Skeletal muscle tissue (tissue), 4 donors: ENCODE measurements around the gene OR4D1. TPM values are rescaled to one million over a fixed set of nuclear protein-coding genes. Genes with fewer than 3 reads are reported as not detected.

ENCODE experiments used
- H3K27ac ChIP-seq: one replicate; pipeline ENCODE4 v1.7.0; 2013; ENCODE audit warnings: mild to moderate bottlenecking, low read depth, low read length, inconsistent platforms
- H3K27me3 ChIP-seq, 3 donors: one replicate each; pipeline ENCODE4 v1.7.0; 2013; ENCODE audit warnings: low read length in 3 of 3; ENCODE audit not compliant: control insufficient read depth in 3 of 3, insufficient read depth in 3 of 3
- H3K36me3 ChIP-seq, 3 donors: one replicate each; pipeline ENCODE4 v1.7.0; 2013; ENCODE audit warnings: low read length in 3 of 3; ENCODE audit not compliant: control insufficient read depth in 3 of 3, insufficient read depth in 3 of 3
- H3K4me1 ChIP-seq, 3 donors: one replicate each; pipeline ENCODE4 v1.7.0; 2013; ENCODE audit warnings: low read length in 3 of 3, mild to moderate bottlenecking in 3 of 3; ENCODE audit not compliant: control insufficient read depth in 3 of 3, insufficient read depth in 3 of 3
- H3K4me3 ChIP-seq, 3 donors: one replicate each; pipeline ENCODE4 v1.7.0; 2013; ENCODE audit warnings: low read length in 3 of 3
- H3K9ac ChIP-seq, 3 donors: one replicate each; pipeline ENCODE4 v1.7.0; 2013; ENCODE audit warnings: low read length in 3 of 3, mild to moderate bottlenecking in 3 of 3, moderate library complexity in 2 of 3, low read depth in 1 of 3
- H3K9me3 ChIP-seq, 3 donors: one replicate each; pipeline ENCODE4 v1.7.0; 2013; ENCODE audit warnings: low read length in 3 of 3; ENCODE audit not compliant: control insufficient read depth in 3 of 3
- total RNA-seq: library from RNA; depleted of rRNA; stranded (reverse); fragments of >200 nt; gene quantifications from one replicate; pipeline ENCODE4 v1.2.3, GENCODE V29; 2014
- donor health status: Osteomylitis.

Gene OR4D1
- total RNA-seq, 1 donor from 2014 or later = not detected

DNA sequence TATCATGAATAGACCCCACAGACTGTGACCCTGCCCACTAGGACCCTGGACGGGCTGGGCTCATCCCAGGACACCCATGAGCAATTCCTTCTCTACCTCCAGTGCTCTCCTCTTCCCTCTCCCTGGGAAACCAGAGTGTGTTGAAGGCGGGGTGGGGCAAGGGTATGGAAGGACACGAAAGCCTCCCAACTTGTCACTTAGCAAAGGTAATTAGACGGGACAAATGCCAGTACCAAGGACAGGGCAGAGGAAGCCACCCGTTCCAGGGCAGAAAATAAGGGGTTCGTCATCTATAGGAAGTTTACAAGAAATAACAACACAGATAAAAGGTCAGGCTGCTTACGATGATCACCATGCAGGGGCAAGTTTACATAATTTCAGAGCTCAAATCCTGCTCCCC is 39.5 kb downstream of the OR4D1 start:
- Histone ChIP-seq H3K4me1 (peaks cover 0 to 8% (median 3%) of the 10 kb centered on the region in 3 donors), H3K27ac (no peak overlapping the region), H3K36me3 (no peaks in the 10 kb centered on the region), H3K9ac (no peak overlapping the region), H3K4me3 (no peak overlapping the region), H3K9me3 (no peaks in the 10 kb centered on the region), H3K27me3 (peaks cover 20 to 35% (median 25%) of the 10 kb centered on the region in 3 donors)

- Histone ChIP-seq H3K27ac (no peak overlapping the region), H3K9me3 (no peaks in the 10 kb centered on the region), H3K4me3 (no peak overlapping the region), H3K36me3 (no peaks in the 10 kb centered on the region), H3K4me1 (peaks cover 0 to 8% (median 3%) of the 10 kb centered on the region in 3 donors), H3K27me3 (peaks cover 24 to 44% (median 25%) of the 10 kb centered on the region in 3 donors), H3K9ac (no peak overlapping the region)
Observed at GRCh38 chr17:58189436-58190146, 41.4 kb downstream of the OR4D1 start.

DNA sequence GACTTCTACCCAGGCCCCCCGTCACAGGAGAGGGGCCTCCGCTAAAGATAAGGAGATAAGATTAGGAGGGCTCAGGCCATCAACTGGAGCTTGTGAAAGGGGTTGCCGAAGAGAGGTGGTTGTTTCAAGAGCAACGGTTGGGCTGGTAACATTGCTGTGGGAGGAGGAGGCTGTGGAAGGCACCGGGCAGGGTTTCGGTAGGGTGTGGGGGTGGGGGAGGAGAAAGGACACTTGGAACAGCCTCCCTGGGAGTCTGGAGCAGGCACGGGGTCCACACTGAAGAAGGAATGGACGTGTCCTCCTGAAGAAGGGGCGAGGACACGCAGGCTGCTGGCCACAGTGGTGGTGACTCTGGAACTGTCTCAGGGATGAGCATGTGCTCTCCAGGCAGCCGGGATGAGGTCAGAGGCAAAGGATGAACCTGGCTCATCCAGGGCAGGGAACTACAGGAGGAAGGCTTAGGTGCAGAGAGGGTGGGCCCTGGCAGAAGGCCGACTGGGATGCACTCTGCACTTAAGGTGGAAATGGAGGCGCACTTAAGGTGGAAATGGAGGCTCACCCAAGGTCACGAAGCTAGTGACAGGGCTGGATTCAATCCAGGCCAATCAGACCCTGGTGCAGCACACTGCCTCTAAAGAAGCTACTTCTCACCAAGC is 43.2 kb downstream of the OR4D1 start:
- H3K4me3 ChIP-seq = no peak overlapping the region
- H3K27me3 ChIP-seq = peaks cover 25 to 52% (median 30%) of the 10 kb centered on the region in 3 donors
- no peak overlapping the region for H3K27ac ChIP-seq
- H3K9me3 ChIP-seq = no peaks in the 10 kb centered on the region
- H3K9ac ChIP-seq = no peak overlapping the region
- H3K36me3 ChIP-seq = no peaks in the 10 kb centered on the region
- peaks cover 0 to 8% (median 3%) of the 10 kb centered on the region in 3 donors for H3K4me1 ChIP-seq

GRCh38 chr17:58192612-58193011 is 44.4 kb downstream of the OR4D1 start, which contains the start of gene EPX:
EPX (plus strand) TSS chr17:58192726; CDS start chr17:58192847, 121 bp downstream.
- Histone ChIP-seq H3K27ac (no peak within 1 kb of the TSS), H3K9ac (no peak within 1 kb of the TSS), H3K36me3 (no peaks in the 10 kb centered on the region), H3K27me3 (peaks cover 31 to 60% (median 36%) of the 10 kb centered on the region in 3 donors), H3K9me3 (no peaks in the 10 kb centered on the region), H3K4me1 (peaks cover 0 to 8% (median 3%) of the 10 kb centered on the region in 3 donors), H3K4me3 (no peak within 1 kb of the TSS)

DNA sequence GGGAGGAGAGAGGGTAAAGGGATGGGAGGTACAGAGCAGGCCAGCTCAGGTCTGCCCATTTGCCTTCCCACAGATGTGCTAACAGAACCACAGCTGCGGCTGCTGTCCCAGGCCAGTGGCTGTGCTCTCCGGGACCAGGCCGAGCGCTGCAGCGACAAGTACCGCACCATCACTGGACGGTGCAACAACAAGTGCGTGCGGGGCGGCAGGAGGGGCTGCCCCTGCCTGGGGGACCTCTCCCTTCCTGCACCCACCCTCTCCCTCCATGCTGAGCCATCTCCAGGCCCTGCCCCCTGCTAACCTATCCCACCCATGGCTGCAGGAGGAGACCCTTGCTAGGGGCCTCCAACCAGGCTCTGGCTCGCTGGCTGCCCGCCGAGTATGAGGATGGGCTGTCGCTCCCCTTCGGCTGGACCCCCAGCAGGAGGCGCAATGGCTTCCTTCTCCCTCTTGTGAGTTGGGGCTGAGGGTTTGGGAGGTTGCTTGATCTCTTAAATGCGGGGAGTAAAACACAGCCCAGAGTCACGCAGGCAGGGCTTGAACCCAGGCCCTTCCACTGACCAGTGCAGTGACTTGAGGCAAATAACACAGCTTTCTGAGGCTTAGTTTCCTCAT is 45.6 kb downstream of the OR4D1 start:
- H3K4me3 ChIP-seq = no peak overlapping the region
- H3K9ac ChIP-seq = no peak overlapping the region
- H3K27me3 ChIP-seq = peaks cover 39 to 69% (median 43%) of the 10 kb centered on the region in 3 donors
- H3K9me3 ChIP-seq = no peaks in the 10 kb centered on the region
- peaks cover 0 to 8% (median 3%) of the 10 kb centered on the region in 3 donors for H3K4me1 ChIP-seq
- H3K27ac ChIP-seq = no peak overlapping the region
- no peaks in the 10 kb centered on the region for H3K36me3 ChIP-seq

- H3K4me1 ChIP-seq = peaks cover 0 to 3% (median 0%) of the 10 kb centered on the region in 3 donors
- H3K27ac ChIP-seq = no peak overlapping the region
- no peaks in the 10 kb centered on the region for H3K9me3 ChIP-seq
- H3K4me3 ChIP-seq = no peak overlapping the region
- peaks cover 39 to 75% (median 46%) of the 10 kb centered on the region in 3 donors for H3K27me3 ChIP-seq
- H3K9ac ChIP-seq = no peak overlapping the region
- H3K36me3 ChIP-seq = no peaks in the 10 kb centered on the region
Observed at GRCh38 chr17:58195518-58196123, 47.4 kb downstream of the OR4D1 start.

- Histone ChIP-seq H3K27ac (no peak overlapping the region), H3K27me3 (peaks cover 36 to 65% (median 38%) of the 10 kb centered on the region in 3 donors), H3K9ac (no peak overlapping the region), H3K4me3 (no peak overlapping the region), H3K4me1 (peaks cover 0 to 3% (median 0%) of the 10 kb centered on the region in 3 donors), H3K36me3 (no peaks in the 10 kb centered on the region), H3K9me3 (no peaks in the 10 kb centered on the region)
Observed at GRCh38 chr17:58196610-58197009, 48.4 kb downstream of the OR4D1 start.

- Histone ChIP-seq H3K27me3 (peaks cover 29 to 43% (median 32%) of the 10 kb centered on the region in 3 donors), H3K4me1 (peaks cover 0 to 3% (median 0%) of the 10 kb centered on the region in 3 donors), H3K27ac (no peak overlapping the region), H3K36me3 (peaks cover 4 to 5% (median 4%) of the 10 kb centered on the region in 3 donors), H3K9ac (no peak overlapping the region), H3K4me3 (no peak overlapping the region), H3K9me3 (no peaks in the 10 kb centered on the region)
Observed at GRCh38 chr17:58200024-58200633, 51.9 kb downstream of the OR4D1 start.

GRCh38 chr17:58202859-58203258 is 54.7 kb downstream of the OR4D1 start:
- Histone ChIP-seq H3K27me3 (peaks cover 18 to 25% (median 20%) of the 10 kb centered on the region in 3 donors), H3K9me3 (no peaks in the 10 kb centered on the region), H3K27ac (no peak overlapping the region), H3K9ac (no peak overlapping the region), H3K4me3 (no peak overlapping the region), H3K36me3 (peaks cover 20 to 27% (median 25%) of the 10 kb centered on the region in 3 donors), H3K4me1 (peaks cover 0 to 3% (median 0%) of the 10 kb centered on the region in 3 donors)
